Measurements from ENCODE around the gene WWOX. TPM values are rescaled to one million over a fixed set of nuclear protein-coding genes. Genes with fewer than 3 reads are reported as not detected.

WWOX gene
- total RNA-seq, 1 experiment from 2014 or later: 13.0 TPM

DNA sequence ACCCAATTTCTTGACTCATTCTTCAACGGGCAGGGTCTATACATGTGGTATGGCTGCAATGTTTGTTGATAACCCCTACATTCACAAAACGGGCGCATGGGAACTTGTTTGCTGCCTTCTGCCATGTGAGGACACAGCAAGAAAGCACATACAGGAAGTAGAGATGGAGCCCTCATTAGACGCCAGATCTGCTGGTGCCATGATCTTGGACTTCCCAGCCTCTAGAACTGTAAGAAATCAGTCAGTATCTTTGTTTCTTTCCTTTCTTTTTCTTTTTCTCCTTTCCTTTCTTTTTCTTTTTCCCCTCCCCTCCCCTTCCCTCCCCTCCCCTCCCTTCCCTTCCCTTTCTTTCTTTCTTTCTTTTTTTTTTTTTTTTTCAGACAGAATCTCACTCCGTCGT is 165.2 kb downstream of the WWOX start:
- no peak for DNase-seq (ENCODE audit: low read depth)

DNA sequence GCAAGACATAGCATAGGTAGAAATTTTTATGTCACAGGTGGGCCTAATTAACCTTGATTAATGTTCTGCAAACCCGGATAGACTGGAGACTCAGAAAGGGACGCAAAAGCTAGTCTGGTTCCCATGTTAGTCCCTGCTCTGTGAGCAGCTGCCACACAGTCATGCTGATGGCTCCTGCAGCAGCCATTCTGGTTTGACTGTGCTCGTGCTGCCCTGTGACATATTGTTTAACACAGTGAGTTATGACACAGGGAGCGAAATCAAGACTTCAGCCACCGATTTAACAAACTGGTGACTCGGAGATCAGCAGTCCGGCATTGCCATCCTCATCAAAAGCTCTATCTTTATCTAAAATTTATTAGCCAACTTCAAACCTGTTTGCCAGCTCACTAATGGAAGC is 169.8 kb downstream of the WWOX start:
- no peak for DNase-seq (ENCODE audit: low read depth)

DNA sequence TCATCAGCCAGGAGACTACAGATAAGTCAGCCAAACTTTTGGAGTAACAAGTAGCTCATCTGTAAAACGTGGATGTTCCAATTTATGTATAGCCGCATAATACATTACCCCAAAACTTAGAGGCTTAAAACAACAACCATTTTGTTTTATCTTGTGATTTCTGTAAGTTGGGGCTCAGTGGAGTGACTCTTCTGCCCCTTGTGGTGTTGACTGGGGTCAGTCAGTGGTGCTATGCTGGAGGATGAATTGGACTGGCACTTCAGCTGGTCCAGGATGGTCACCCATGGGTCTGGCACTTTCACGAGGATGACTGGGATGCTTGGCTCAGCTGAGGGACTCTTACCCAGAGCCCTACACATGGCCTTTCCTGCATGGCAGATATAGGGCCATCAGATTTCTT is 172.5 kb downstream of the WWOX start:
- DNase-seq (ENCODE audit: low read depth): no peak

DNA sequence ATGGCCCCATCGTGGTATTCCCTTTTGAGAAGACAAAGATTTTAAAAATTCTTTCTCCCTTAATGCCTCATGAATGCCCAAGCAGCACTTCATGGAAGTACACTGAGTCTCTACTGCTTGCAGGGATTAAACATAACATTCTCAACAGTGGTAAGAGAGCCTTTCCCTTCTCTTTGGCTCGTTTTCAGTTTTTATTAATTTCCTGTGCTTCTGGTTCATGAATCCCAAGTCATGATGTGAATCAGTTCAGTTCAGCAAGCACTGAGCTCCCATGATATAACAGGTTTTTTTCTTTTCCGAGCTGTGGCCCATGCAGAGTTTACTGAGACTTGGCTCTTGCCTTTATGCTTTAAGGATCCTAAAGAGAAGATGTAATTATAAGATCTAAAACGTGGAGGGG is 175.3 kb downstream of the WWOX start:
- DNase-seq (ENCODE audit: low read depth): no peak

DNA sequence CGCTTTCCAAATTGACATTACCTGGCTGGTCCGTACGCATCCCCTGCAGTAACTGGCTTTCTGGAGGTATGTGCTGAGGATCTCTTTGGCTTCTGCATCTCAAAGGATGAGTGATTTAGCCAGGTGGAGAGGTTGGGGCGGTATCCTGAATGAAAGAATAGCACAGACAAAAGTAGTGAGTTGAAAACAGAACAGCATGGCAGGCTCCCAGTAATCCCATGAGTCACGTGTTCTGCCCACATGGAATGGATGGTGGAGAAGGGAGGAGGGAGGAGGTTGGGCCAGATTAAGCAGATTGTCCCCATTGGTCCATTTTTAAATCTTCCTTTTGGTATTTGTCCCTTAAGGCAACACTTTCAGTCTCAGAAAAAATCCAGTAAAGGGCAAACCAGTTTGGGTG is 176.0 kb downstream of the WWOX start:
- DNase-seq (ENCODE audit: low read depth): no peak

DNA sequence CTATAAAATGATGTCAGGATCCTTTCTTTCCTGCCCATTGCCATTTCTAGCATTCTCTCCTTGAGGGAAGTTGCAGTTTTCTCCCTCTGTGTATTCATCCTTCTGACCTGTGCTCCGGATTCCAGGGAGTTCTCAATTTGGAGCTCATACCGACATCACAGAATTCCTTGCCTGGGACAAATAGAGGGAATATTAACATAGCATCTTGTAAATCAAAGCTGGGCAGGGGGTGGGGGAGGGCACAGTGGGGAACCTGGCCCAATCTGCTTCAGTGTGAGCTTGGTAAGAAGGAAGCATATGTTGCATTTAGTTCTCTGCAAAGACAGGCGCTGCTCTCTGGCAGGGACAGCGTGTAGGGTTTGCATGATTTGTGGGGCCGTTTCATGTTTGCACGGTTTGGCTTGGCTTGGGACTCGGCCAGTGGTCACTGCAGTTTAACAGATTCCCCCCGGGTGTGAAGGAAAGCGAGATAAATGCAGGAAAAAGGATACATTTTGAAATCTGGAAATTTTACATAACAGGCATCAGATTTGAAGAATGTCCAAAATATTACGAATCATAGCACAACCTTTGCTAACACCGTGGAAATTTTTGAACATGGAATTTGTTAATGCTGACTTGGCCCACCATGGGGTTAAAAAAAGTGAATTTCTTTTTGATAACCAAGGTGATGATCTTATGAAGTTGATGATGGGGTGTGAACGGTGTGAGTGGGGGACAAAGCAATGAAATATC is 178.0 kb downstream of the WWOX start:
- no peak for DNase-seq (ENCODE audit: low read depth)

DNA sequence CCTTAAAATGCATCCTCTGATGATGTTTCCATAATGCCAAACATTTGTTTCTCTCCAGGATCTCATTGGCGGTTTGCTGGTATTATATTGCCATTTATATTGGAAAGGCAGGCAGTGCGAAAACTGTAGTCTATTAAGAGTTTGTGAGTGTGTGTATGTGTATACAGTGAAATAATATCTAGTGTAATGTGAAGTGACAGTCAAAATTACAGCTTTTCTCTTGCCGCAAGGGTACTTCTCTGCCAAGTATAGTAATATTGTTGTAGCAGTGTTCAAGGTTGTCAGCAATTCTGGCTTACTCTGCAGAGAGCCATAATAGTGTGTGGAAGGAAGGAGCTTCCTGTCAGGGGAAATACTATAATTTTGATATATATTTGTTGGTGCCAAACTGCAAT is 178.6 kb downstream of the WWOX start:
- DNase-seq (ENCODE audit: low read depth): no peak

DNA sequence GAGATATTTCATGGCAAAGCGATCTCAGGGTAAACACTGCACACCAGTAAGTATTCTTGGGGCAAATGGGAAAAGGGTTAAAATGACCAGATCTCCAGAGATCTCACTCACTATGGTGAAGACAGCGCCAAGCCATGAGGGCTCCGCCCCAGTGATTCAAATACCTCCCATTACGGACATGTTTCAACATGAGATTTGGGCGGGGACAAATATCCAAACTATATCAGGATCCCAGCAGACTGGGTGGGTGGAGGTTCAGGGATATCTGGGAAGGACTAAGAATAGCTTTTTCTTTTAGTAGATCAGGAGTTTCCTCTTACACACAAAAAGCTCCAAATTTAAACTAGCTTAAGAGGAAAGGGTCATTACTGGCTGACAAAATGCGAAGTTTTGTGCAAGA is 181.7 kb downstream of the WWOX start:
- DNase-seq (ENCODE audit: low read depth): no peak

DNA sequence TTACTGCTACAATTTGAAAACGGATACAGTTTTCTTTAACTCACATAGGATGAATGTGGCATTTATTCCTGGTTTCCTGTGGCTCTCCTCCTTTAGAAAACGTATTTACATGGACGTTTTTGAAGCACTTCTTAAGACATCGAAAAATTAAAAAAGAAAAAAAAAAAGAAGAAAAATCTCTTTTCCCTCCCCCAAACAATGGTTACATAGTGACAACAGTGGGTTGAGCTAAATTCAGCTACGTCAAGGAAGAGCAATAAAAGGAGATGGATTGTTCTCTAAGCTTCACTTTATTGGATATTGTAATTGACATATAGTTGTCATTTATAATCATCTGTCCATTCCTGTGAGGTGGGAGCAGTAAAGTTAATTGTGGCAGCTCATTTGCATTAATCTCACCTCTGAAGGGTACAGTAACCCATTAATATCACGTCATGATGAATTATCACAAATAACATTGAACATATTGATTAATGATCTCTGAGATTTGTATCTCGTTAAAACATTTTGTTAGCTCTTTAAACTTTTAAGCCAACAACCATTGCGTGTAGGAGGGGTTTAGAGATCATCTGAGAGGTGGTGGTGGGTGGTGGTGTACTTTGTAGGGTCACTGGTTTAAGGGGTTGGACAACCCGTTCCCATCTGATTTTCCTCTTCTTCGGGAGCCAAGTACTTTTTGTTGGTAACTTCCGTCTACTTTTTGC is 184.2 kb downstream of the WWOX start:
- DNase-seq (ENCODE audit: low read depth): no peak

DNA sequence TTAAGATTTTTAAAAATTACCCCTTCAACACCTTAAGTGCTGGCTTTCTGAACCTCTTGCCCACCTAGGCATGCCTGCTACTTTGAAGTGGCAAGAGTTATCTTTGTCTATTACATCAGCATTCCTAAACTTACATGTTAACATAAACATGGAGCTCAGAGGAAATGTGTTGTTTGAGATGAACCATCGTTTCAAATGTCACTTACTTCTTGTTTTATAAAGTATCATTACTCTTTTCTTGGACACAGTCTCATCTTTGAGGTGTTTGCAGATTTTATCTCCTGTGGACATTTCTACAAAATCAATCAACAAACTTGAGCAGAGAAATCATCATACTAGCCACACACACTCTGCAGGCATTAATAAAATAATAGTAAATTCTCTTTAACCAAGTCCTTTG is 184.9 kb downstream of the WWOX start:
- DNase-seq (ENCODE audit: low read depth): no peak

DNA sequence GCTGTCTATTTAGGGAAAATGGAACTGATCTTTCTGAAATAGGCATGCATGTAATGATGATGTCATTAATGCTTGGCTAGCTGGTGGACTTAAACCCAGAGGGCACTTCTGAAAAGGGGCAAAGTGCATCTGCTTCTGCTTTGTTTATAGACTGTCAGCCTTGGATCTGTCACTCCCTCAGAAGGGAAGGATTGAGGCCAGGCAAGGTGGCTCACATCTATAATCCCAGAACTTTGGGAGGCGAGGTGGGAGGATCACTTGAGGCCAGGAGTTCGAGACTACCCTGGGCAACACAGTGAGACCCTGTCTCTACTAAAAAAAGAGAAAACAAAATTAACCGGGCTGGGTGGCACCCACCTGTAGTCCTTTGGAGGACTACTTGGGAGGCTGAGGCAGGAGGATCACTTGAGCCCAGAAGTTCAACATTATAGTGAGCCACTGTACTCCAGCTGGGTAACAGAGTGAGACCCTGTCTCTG is 185.5 kb downstream of the WWOX start:
- no peak for DNase-seq (ENCODE audit: low read depth)

DNA sequence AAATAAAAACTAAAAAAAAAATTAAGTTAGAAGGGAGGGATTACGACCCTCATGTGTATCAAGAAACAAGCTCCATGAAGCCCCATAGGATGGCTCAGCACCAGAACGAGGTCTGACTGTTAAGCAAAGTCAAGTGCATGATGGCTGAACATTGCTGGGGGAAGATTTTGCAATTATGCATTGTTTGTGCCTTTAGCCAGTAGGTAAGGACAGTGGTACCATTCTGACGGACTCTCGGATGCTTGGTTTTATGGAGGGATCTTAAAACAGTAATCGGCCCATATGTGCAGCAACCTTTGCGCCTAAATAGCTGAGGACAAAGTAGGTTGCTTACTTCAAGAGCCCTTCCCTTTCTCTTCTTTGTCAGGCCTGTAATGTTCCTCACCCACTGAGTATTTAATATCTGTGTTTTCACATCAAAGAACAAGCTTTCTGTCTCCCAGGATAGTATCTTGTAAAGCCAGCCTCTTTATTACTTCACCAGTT is 186.0 kb downstream of the WWOX start:
- DNase-seq (ENCODE audit: low read depth): no peak

DNA sequence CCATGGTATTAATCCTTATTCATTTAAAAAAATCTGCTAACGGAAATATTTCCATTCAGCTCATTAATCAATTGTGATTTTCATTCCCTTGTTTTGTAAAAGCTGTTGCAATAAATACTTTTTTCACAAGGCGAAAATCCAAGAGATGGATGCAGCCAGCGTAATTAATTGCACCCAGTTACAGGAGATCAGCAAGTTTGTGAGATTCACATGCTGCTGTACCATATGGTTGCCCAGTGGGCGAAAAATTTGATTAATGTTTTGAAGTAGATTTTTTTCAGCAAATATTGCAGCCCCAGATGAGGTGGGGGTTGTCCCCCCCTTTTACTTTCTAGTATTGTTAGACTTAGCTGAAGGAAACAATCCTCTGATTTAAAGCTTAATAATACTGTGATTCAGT is 186.6 kb downstream of the WWOX start:
- DNase-seq (ENCODE audit: low read depth): no peak

DNA sequence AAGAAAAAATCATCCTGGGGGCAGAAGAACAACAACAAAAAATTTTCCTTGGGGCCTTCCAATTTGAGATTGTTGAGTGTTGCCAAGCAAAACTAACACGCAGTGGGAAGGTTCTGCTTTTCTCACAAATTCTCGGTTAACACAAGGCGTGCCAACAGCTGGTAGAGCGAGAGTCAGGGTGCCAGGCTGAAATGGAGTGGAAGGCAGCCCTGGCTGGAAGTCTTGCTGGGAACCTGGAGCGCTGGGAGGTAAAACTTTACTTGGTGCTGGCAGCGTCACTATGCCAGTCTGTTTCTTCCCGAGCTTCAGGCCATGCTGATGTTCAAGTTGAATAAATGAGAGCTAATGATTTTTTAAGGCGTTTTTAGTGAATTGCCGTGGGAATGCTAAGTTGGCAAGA is 189.4 kb downstream of the WWOX start:
- no peak for DNase-seq (ENCODE audit: low read depth)

DNA sequence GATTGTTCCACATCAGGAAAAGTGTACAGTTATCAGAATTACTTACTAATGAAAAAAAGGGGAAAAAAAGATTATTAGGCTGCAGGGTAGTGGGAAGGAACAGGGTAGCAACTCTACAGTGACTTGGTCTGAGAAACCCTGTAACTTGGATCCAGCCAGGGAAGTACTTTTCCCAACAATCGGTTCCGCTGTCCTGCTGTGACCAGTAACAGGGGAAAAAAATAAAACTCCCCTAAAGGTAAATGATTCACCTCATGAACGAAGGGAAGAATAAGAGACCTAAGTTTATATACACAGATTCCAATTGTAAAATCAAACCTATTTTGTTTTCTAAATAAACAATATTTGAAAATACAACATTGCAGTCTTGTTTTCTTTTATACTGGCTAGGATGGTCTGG is 189.9 kb downstream of the WWOX start:
- no peak for DNase-seq (ENCODE audit: low read depth)

DNA sequence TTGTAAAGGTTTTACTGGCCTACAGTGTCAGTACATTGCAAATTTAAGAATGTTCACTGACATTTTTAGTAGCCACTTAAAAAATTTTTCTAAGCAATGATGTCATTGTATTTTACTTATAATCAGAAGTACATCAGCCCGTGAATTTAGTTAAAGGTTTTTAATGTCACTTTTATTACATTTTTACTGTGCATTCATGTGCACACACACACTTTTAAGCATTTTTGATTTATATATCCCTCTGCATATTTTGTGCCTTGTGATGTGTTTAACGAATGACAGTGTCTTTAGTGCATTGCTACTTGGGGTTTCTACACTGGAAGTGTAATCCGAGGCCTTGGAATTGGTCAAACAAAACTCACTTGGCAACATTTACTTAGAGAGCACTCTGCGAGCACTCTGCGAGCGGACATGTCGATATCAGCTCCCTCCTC is 190.4 kb downstream of the WWOX start:
- DNase-seq (ENCODE audit: low read depth): no peak

DNA sequence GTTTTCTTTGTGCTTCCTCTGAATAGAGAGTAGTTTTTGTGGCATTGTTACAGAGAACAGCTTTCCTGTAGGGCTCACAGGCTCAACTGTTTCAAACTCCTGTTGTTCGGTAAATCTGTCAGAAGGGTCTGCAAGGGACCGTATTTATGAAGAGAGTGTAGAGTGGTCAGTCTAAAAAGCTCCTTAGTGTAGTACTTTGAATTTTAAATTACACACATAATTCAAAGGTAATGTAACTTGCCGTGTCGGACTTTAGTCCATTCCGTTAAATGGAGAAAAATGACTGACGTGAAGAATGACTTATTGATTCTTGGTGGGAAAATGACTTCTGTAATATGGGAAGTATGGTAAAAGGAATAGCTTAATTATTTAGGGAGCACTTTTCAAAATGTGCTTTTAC is 190.9 kb downstream of the WWOX start:
- DNase-seq (ENCODE audit: low read depth): no peak

DNA sequence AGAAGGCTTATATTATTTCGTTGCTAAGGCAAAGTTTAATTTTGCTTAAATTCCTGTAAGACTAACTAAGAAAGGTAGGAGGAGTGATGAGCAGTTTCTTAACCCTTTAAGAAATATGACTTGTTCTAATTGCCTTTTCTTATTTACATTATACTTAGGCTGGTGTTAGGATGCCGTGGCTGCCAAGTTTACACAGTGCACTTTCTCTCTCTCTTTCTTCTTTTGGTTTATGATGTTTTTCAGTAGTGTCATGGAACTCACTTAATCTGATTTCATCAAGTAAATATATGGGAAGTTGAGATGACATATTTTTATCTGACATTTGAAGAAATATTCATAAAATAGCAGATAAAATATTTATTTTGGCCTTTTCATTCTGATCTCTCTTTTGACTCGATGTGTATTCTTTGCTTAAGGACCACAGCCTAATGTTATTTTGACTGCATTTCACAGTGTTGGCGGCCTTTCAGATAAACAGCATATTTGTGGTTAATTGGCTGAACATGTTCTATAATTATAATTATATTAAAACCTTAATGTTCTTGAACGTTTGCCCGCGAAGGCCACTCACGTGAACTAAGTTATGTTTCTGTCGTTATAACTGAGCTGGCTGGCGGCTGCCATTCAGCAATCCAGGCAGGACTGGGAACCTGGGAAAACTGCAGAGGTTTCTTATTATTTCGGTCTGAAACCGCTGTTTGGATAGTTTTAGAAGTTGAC is 191.6 kb downstream of the WWOX start:
- no peak for DNase-seq (ENCODE audit: low read depth)

DNA sequence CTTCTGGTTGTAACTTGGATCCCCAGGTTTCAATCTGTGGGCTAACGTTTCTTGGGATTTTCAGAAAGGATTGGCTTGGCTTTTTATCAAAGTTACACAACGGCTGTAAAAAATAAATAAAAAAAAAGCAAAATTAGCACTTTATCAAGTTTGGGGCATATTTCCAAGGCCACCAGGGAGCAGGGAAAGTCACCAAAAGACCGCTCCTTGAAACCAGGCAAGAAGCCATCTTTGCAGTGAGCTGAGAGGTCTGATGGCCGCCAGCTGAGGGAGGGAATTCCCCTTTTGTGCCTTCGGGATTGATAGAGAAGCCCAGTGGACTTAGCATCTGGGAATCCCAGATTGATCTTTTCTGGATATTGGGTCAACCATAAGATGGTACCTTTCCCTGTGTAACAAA is 192.2 kb downstream of the WWOX start:
- no peak for DNase-seq (ENCODE audit: low read depth)

DNA sequence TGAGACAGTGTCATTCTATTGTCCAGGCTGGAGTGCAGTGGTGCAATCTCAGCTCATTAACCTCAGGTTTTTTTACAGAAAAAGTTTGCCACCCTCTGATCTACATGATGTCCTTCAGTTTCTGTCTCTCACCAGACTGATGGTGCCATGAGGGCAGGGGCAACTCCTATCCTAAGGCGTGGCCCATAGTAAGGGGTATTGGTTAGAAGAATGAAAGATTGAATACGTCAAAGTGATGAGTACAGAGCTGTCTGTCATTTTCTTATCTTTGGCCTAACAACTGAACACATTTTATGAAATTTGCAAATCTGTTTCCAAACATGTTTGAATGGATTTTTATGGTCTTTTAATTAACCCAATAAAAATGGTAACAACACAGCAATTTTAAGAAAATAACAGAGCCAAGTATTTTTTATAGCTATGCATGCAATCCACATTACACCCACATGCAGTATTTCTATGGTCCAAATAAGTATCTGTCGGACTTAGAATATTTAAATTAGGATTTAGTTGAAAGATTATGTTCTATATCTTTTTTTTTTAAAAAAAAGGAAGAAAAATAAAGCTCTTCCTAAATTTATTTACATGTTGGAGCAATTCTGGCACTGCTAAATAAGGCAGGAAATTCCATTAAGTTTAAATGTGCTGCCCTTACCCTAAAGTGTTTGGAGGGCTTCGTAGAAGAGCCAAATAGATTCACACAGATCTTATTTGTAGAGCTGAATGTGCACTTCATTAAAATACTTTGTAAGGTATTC is 192.8 kb downstream of the WWOX start:
- no peak for DNase-seq (ENCODE audit: low read depth)

DNA sequence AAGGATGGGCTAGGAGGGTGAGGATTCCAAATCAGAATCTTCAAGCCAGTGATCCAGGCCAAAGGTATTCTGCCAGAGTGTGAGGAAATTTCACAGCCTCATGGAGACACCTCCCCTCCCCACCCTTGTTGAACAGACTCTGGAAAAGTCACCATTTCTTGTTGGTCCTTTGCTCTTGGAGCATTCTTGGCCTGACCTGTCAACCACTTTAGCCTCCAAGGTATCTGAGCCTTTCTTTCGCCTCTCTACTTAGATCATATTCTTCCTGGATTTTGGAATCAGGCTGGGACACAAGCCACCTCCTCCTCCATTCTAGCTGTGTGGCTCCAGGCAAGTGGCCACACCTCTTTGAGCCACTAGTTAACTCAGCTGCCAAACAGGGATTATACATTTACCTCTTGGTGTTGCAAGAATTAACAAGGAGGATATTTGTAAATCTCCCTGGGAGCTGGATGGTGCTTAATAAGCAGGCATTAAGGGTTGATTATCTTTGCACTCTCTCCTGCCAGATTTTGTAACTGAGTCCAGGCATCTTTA is 193.5 kb downstream of the WWOX start:
- DNase-seq (ENCODE audit: low read depth): no peak

Data from LHCN-M2 (cell line).